ENCODE measurements around the gene GABRB1. TPM values are rescaled to one million over a fixed set of nuclear protein-coding genes. Genes with fewer than 3 reads are reported as not detected.

The GABRB1 gene
- total and polyA plus RNA-seq, 2 donors (not counting 1 experiment from before 2014, with no cell fraction given), result 0.05 to 0.17 TPM

DNA sequence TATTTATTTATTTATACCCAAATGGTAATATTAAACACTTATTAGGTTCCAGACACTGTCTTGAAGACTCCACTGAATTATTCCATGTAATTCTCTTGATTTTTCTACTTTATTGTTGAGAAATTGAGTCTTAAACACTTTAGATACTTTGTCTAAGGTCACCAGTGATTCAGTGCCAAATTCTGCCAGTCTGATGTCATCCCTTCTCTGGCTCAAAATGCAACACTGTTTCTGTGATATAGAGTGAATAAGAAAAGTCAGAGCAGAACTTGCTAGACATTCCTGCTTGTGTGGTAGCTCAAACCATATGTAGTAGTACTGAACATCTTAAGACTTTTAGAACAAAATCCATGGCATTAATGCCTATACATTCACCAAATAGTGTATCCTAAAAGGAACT lies 164.3 kb downstream of the GABRB1 start:
- no peak overlapping the region for H2AFZ ChIP-seq (ENCODE audit: low read length)
- no peaks in the 10 kb centered on the region for H3K9me3 ChIP-seq (ENCODE audit: control insufficient read depth, insufficient read depth, low read depth, low read length)
- TF ChIP-seq EZH2 (IDR thresholded peaks at IDR 0.05; ENCODE audit: low read length, missing control alignments) (no peak), CTCF (conservative IDR thresholded peaks at IDR 0.05 in 1 of 2, IDR thresholded peaks at IDR 0.05 in 1 of 2; ENCODE audit: low read depth in 1 of 2, low read length in 2 of 2) (no peak)
- H3K36me3 ChIP-seq (ENCODE audit: control insufficient read depth, insufficient read depth, low read length), result no peaks in the 10 kb centered on the region
- peak in 1 of 2 donors; percentile 25 for DNase-seq (ENCODE audit: low read depth in 2 of 2)
- H3K79me2 ChIP-seq (ENCODE audit: control insufficient read depth, insufficient read depth, low read length), result no peaks in the 10 kb centered on the region
- H3K27me3 ChIP-seq (ENCODE audit: control insufficient read depth, insufficient read depth, low read length), result no peaks in the 10 kb centered on the region
- H3K4me1 ChIP-seq (ENCODE audit: control insufficient read depth, extremely low read depth, insufficient read depth, low read length), result no peaks in the 10 kb centered on the region
- H3K27ac ChIP-seq (ENCODE audit: insufficient read depth, low read length), result no peak overlapping the region
- no peak overlapping the region for H3K4me2 ChIP-seq (ENCODE audit: extremely low read depth, insufficient read depth, low read length)
- H3K4me3 ChIP-seq (replicated peaks in 1 of 4; ENCODE audit: control extremely low read depth in 1 of 4, insufficient read depth in 1 of 4, low read depth in 3 of 4, low read length in 4 of 4), result no peak overlapping the region
- no peak overlapping the region for H3K9ac ChIP-seq (ENCODE audit: insufficient read depth, low read length)
- H4K20me1 ChIP-seq (ENCODE audit: control insufficient read depth, extremely low read depth, insufficient read depth, low read length), result no peaks in the 10 kb centered on the region

DNA sequence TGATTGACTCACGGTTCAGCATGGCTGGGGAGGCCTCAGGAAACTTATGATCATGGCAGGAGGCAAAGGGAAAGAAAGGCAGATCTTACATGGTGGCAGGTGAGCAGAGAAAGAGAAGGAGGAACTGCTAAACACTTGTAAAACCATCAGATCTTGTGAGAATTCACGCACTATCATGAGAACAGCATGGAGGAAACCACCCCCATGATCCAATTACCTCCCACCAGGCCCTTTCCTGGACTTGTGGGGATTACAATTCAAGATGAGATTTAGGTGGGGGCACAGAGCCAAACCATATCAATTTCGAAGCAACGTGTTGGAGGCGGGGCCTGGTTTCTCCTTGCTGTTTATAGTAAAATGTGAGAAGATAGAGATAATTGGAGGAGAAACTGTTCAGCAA lies 167.4 kb downstream of the GABRB1 start:
- no peaks in the 10 kb centered on the region for H3K27me3 ChIP-seq (ENCODE audit: control insufficient read depth, insufficient read depth, low read length)
- DNase-seq (ENCODE audit: low read depth in 2 of 2), result no peak
- no peak overlapping the region for H3K27ac ChIP-seq (ENCODE audit: insufficient read depth, low read length)
- H3K9me3 ChIP-seq (ENCODE audit: control insufficient read depth, insufficient read depth, low read depth, low read length), result no peaks in the 10 kb centered on the region
- no peaks in the 10 kb centered on the region for H3K36me3 ChIP-seq (ENCODE audit: control insufficient read depth, insufficient read depth, low read length)
- H3K9ac ChIP-seq (ENCODE audit: insufficient read depth, low read length), result no peak overlapping the region
- no peak overlapping the region for H2AFZ ChIP-seq (ENCODE audit: low read length)
- no peaks in the 10 kb centered on the region for H4K20me1 ChIP-seq (ENCODE audit: control insufficient read depth, extremely low read depth, insufficient read depth, low read length)
- TF ChIP-seq CTCF (conservative IDR thresholded peaks at IDR 0.05 in 1 of 2, IDR thresholded peaks at IDR 0.05 in 1 of 2; ENCODE audit: low read depth in 1 of 2, low read length in 2 of 2), result no peak
- TF ChIP-seq EZH2 (IDR thresholded peaks at IDR 0.05; ENCODE audit: low read length, missing control alignments), result no peak
- no peak overlapping the region for H3K4me2 ChIP-seq (ENCODE audit: extremely low read depth, insufficient read depth, low read length)
- H3K4me3 ChIP-seq (replicated peaks in 1 of 4; ENCODE audit: control extremely low read depth in 1 of 4, insufficient read depth in 1 of 4, low read depth in 3 of 4, low read length in 4 of 4), result no peak overlapping the region
- H3K4me1 ChIP-seq (ENCODE audit: control insufficient read depth, extremely low read depth, insufficient read depth, low read length), result no peaks in the 10 kb centered on the region
- H3K79me2 ChIP-seq (ENCODE audit: control insufficient read depth, insufficient read depth, low read length), result no peaks in the 10 kb centered on the region

DNA sequence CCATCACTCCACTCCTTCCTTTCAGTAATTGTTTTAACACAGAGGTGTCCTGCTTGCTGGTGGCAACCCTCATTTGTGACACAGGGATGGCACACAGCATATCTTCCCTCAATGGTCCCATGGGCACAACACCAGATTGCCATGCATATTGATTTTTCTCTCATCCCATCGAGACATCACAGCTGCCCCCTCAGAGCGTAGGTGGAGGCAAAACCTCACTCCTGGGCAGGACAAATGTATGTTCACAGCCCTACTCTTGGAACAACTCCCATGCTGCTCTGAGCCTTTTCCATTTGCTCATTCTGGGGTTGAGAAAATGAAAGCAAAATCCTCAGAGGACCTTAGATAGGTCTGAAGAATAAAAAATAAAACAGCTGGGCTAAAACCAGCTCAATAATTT lies 172.2 kb downstream of the GABRB1 start:
- H2AFZ ChIP-seq (ENCODE audit: low read length), result no peak overlapping the region
- no peaks in the 10 kb centered on the region for H3K36me3 ChIP-seq (ENCODE audit: control insufficient read depth, insufficient read depth, low read length)
- H3K4me2 ChIP-seq (ENCODE audit: extremely low read depth, insufficient read depth, low read length), result no peak overlapping the region

More for the DNA sequence above, 172.2 kb downstream of the GABRB1 start:
- TF ChIP-seq EZH2 (IDR thresholded peaks at IDR 0.05; ENCODE audit: low read length, missing control alignments), result no peak
- TF ChIP-seq CTCF (conservative IDR thresholded peaks at IDR 0.05 in 1 of 2, IDR thresholded peaks at IDR 0.05 in 1 of 2; ENCODE audit: low read depth in 1 of 2, low read length in 2 of 2), result no peak
- Histone ChIP-seq H3K9ac (ENCODE audit: insufficient read depth, low read length) (no peak overlapping the region), H3K27me3 (ENCODE audit: control insufficient read depth, insufficient read depth, low read length) (no peaks in the 10 kb centered on the region), H3K4me1 (ENCODE audit: control insufficient read depth, extremely low read depth, insufficient read depth, low read length) (no peaks in the 10 kb centered on the region), H4K20me1 (ENCODE audit: control insufficient read depth, extremely low read depth, insufficient read depth, low read length) (no peaks in the 10 kb centered on the region), H3K9me3 (ENCODE audit: control insufficient read depth, insufficient read depth, low read depth, low read length) (no peaks in the 10 kb centered on the region), H3K79me2 (ENCODE audit: control insufficient read depth, insufficient read depth, low read length) (no peaks in the 10 kb centered on the region), H3K4me3 (replicated peaks in 1 of 4; ENCODE audit: control extremely low read depth in 1 of 4, insufficient read depth in 1 of 4, low read depth in 3 of 4, low read length in 4 of 4) (no peak overlapping the region), H3K27ac (ENCODE audit: insufficient read depth, low read length) (no peak overlapping the region)
- DNase-seq (ENCODE audit: low read depth in 2 of 2), result no peak

Data from fibroblast of lung (primary cell).